Measurements from ENCODE around the gene NOX5. TPM values are rescaled to one million over a fixed set of nuclear protein-coding genes. Genes with fewer than 3 reads are reported as not detected.

Gene NOX5
- total RNA-seq, 1 donor from 2014 or later, result not detected

DNA sequence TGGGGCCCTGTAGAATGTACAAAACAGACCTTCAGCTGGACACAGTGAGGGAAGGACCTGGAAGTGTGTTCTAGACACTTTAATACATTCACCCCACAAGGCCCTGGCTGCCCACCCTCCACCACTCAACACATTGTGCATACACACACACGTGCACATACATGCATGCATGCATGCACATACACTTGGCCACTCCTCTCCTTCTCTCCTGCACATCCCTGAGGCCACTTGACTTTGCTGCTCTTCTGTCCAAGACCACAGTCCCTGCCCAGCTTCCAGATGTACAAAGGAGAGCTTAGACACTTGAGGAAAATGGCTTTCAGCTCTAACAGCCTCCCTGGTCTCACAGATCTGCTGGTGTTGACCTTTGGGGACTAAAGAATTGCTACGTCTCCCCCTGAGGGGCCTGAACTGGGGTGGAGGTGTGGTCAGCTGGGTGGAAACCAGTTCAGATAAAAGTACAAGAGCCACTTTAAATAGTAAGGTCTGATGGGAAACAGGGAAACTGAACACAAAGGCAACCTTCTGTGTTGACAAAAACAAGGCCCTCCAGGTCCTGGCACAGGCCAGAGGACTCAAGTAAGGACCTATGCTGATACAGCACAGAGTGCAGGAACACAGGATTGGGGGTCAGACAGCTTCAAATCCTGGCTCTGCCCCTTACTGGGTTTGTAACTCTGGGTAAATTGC, 24.8 kb upstream of the NOX5 start:
- intact Hi-C loops (cut with DNase I), result no loop called here

GRCh38 chr15:68990231-68990991, 24.1 kb upstream of the NOX5 start:
- no peak for ATAC-seq (ENCODE audit: poor library complexity)
- no peak for DNase-seq
- intact Hi-C loops (cut with DNase I), result no loop called here

More for the DNA sequence above, 24.8 kb upstream of the NOX5 start:
- DNase-seq (no peak), ATAC-seq (ENCODE audit: poor library complexity) (peak; percentile 12)

DNA sequence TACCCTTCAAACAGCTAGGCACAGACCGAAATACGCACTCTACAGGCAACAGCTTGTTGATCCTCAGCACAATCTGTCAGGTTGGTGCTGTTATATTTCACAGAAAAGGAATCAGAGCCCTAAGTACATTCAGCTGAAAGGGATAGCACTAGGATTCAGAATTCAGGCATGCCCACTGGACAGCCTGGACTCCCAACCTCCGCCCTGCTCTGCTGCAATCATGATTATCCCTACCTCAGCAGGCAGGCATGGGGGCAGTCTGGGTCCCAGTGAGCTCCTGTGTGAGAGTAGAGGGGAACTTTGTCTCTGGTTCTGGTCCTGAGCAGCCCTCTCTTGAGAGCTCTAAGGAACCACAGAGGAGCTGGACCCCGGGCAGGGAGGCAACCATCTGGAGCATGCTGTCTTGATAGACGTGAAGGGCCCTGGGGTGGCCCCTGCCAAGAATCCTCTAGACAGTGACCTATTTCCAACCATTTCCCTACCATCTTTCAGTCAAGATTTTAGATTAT, 23.4 kb upstream of the NOX5 start:
- DNase-seq (no peak), ATAC-seq (ENCODE audit: poor library complexity) (no peak)
- intact Hi-C loops (cut with DNase I), result no loop called here

DNA sequence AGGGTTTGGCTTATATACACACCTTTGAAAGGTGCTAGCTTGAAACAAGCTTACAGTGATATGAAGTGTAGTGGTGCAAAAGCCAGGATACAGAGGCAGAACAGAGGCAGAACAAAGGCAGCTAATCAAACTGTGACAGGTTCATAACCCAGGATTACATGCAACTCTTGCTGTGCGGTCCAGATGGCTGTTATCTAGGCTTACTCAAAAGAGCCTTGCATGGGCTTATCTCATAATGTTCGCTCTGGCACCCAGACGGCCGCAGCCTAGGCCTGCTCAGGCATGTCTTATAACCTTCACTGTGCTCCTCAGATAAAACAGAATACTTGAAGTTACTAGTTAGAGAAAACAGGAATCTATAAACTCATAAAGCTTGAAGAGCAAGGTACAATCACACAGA, 22.8 kb upstream of the NOX5 start:
- intact Hi-C loops (cut with DNase I), result no loop called here
- ATAC-seq (ENCODE audit: poor library complexity) (peak; percentile 68), DNase-seq (no peak)

- DNase-seq (no peak), ATAC-seq (ENCODE audit: poor library complexity) (no peak)
- intact Hi-C loops (cut with DNase I), result no loop called here
Observed at GRCh38 chr15:68992696-68993095, 21.8 kb upstream of the NOX5 start.

GRCh38 chr15:68993276-68993675, 21.2 kb upstream of the NOX5 start:
- no peak for DNase-seq
- ATAC-seq (ENCODE audit: poor library complexity), result no peak
- intact Hi-C loops (cut with DNase I), result no loop called here

DNA sequence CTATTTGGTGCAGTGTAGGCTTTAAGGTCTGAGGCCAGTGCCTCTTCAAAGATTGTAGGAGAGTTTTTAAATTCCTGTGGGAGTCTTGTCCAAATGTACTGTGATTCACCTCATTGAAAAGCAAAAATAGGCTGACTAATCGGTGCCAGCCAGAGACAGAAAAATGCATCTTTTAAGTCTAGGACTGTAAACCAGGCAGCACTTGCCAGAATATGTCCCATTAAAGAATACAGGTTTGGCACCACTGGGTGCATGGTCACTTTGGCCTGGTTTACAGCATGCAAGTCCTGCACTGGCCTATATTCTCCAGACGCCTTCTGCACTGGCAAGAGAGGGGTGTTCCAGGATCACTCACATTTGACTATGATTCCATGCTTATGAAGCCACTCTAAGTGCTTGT, 20.3 kb upstream of the NOX5 start:
- no peak for ATAC-seq (ENCODE audit: poor library complexity)
- DNase-seq, result no peak
- intact Hi-C loops (cut with DNase I), result no loop called here

- intact Hi-C loops (cut with DNase I), result no loop called here
- ATAC-seq (ENCODE audit: poor library complexity) (no peak), DNase-seq (no peak)
Observed at GRCh38 chr15:68994981-68995761, 19.3 kb upstream of the NOX5 start.

DNA sequence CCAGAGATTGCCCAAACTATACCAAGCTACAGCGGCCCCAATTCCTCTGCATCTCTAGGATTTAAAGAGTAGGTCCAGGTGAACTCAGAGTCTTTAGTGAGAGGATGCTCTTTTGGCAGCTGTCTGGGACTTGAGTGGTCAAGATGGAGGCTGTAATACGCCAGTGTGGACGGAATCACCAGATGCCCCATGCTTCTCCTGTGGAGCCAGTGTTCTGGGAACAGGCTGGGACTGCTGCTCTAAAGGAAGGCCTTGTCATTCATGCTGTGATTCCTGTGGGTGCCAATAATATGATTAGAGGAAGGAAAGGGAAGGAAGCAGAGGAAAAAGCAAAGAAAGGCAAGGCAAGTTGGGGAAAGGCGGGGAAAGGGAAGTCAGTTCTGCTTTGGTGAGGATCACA, 17.4 kb upstream of the NOX5 start:
- DNase-seq (no peak), ATAC-seq (ENCODE audit: poor library complexity) (no peak)
- intact Hi-C loops (cut with DNase I), result no loop called here

DNA sequence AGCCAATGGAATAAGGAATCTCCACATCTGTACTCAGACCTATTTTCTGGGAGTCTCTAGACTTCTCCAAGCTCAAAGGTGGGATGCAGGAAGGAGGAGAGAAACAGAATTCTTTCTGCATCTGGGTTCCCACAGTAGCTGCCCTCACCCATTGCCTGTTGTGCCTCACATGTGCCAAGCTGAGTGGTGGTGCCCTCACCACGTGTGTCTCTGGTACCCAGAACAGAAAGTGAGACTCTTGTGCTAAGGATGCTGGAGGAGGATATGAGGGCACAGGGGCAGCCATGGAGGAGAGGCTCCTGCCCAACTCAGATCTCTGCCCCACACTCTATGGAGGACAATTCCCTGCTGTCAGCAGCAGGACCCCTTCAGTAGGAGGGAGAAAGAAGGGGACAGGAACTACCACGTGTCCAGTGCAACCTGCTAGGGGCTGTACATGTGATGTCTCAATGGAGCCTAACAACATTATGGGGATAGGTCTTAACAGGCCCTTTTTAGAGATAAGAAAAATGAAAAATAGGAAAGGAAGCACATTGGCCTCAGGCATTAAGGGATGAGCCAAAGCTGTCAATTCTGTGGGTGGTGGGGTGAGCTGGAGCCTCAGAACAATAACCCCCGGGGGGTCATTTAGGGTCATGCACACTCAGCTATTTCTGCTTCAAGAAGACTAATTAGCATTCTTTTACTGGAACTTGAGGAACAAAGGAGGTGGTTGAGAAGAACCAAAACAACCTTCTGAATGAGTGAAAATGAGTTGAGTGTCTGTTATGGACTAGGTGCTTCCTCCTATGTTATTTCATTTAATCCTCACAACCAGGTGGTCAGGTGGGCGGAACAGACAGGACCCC, 16.3 kb upstream of the NOX5 start:
- DNase-seq, result no peak
- intact Hi-C loops (cut with DNase I), result no loop called here

DNA sequence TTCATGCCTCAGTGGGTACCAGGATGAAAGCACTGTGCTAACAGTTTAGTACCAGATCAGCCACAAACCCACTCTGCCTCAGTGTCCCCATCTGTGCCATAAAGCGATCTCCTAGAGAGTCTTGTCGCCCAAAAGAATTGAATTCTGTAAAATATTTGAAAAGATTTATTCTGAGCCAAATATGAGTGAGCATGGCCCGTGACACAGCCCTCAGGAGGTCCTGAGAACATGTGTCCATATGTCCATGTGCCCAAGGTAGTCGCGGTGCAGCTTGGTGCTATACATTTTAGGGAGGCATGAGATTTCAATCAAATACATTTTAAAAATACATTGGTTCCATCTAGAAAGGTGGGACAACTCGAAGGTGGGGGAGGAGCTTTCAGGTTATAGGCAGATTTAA, 15.4 kb upstream of the NOX5 start:
- intact Hi-C loops (cut with DNase I), result no loop called here
- ATAC-seq (ENCODE audit: poor library complexity) (no peak), DNase-seq (no peak)

More for the DNA sequence above, 16.3 kb upstream of the NOX5 start:
- ATAC-seq (ENCODE audit: poor library complexity), result no peak

DNA sequence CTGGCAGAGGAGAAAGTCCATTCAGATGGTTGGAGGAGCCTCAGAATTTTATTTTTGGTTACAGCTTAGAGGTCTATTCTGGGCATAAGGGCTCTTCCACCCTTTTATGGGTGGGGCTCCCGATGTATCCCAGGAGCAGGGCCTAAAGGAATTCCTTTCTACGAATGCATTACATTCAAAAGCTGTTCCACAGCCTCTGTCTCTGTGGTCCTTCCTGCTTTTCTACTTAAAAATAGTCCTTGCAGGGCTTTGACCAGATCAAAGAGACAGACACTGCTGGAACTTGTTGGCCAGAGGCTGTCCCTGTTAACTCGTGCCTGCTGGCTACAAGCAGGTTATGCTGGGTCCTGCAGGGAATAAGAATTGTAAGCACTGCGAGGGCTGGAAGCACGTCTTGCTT, 14.4 kb upstream of the NOX5 start:
- ATAC-seq (ENCODE audit: poor library complexity), result peak; percentile 87

GRCh38 chr15:69000725-69001503, 13.6 kb upstream of the NOX5 start:
- ATAC-seq (ENCODE audit: poor library complexity), result peak; percentile 35
- intact Hi-C loops (cut with DNase I), result no loop called here
- DNase-seq, result no peak

More for the DNA sequence above, 14.4 kb upstream of the NOX5 start:
- no peak for DNase-seq
- intact Hi-C loops (cut with DNase I), result no loop called here

DNA sequence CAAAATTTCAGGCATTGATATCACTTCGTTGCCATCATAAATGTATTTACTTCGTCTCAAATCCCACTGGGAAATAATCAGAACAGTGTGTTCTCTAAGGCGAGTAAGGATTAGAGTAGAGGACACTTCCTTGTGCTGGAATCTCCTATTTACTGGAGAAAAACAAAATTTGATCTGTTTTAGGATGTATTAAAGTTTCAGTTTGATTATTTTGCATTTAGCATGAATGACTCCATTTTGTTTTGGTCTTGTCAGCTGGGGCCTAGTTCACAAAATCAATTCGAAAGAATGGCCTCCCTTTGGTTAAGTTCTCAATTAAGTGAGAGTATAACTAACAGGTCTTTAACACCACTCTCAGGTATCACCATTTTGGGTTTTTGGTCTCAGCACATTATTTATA, 11.7 kb upstream of the NOX5 start:
- ATAC-seq (ENCODE audit: poor library complexity) (no peak), DNase-seq (no peak)
- intact Hi-C loops (cut with DNase I), result no loop called here

DNA sequence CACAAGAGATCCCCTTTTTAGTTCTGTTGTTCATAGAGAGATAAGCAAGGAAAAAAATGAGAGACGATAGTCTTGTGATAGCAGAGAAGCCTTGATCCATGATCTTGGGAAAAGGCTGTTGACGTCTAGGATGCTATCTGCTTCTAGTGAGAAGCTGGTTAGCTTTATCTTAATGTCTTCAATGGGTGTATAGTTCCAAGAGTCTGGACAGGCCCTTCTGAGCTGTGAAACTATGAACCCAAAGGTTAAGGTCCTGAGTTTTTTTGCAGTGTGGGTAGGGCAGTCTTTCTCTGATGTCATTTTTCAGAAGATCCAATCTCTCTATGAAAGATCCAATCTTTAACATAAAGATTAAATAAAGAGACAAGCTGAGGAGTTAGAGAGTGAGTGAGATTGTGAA, 10.5 kb upstream of the NOX5 start:
- DNase-seq (no peak), ATAC-seq (ENCODE audit: poor library complexity) (no peak)
- intact Hi-C loops (cut with DNase I), result no loop called here

DNA sequence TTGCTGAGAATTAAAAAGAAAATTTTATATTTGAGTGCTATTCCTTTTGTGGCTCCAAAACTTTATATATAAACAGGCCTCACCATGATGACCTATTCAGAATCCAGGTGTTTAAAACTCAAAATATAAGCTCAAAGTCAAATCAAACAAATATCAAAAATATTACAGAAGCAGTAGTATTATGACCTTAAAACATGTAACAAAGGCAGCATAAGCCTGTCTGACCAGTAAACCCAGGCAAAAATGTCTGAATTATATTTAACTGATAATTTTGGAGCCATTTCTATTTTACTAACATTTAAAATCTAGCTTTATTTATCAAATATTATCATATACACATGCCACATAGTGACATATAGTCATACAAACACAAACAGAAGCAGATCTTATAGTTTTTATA, 6.4 kb upstream of the NOX5 start:
- DNase-seq, result no peak
- intact Hi-C loops (cut with DNase I), result no loop called here
- no peak for ATAC-seq (ENCODE audit: poor library complexity)

DNA sequence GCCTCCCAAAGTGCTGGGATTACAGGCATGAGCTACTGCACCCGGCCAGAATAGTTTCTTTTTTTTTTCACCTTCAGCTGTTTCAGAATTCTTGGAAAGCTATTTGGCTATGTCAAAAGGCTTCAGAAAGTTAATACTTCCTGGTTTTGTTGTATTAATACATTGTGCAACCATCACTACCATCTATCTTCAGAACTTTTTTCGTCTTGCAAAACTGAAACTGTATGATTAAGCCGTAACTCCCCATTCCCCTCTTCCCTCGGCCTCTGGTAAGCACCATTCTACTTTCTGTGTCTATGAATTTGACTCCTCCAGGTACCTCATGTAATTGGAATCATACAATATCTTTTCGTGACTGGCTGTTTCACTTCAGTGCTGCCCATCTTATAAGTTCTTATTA, 5.2 kb upstream of the NOX5 start:
- ATAC-seq (ENCODE audit: poor library complexity) (no peak), DNase-seq (no peak)
- intact Hi-C loops (cut with DNase I), result no loop called here

DNA sequence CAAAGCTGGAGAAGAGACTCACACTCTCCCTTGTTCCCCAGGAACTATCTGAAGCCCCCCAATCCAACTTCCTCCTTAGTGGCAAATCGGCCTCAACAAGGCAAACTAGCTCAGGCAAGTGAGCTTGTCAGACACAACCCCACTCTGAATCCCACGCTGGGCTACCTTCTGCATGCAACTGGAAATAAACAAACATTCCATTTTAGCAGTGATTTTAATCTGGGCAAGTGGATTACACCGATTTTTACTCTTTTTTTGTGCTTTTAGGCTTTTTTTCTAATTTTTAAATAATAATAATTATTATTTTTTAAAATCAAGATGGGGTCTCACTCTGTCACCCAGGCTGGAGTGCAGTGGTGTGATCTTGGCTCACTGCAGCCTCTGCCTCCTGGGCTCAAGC, 2.9 kb upstream of the NOX5 start:
- intact Hi-C loops (cut with DNase I), result no loop called here
- DNase-seq, result no peak
- ATAC-seq (ENCODE audit: poor library complexity), result no peak
